Measurements from ENCODE around the gene SLC35F6.

GRCh38 chr2:26723991-26724750 lies 39.9 kb upstream of the SLC35F6 start:
- no peak for TF ChIP-seq FOXP2 (optimal IDR thresholded peaks at IDR 0.05; ENCODE audit: control extremely low read depth, extremely low read length, insufficient read depth)
- no peak for TF ChIP-seq EZH2 (IDR thresholded peaks at IDR 0.05)
- no peak for TF ChIP-seq POLR2AphosphoS5 (IDR thresholded peaks at IDR 0.05; ENCODE audit: borderline replicate concordance, low read depth, low read length)
